Caco-2 (cell line): ENCODE measurements around the gene LDB2. TPM values are rescaled to one million over a fixed set of nuclear protein-coding genes. Genes with fewer than 3 reads are reported as not detected.

Source experiments
- BruUV-seq: library from RNA; stranded (reverse); fragments of 400-500 nt; replicated peaks from 2 replicates; lab custom pipeline; 2021; lab: Mats Ljungman, UMichigan
- CTCF ChIA-PET: fragments of 300-600 bp; sonication (Branson Sonifier 250); formaldehyde crosslinking; loops from one replicate; lab custom pipeline; 2022; ENCODE audit warnings: antibody characterized with exemption; lab: Charles Lee
- POLR2A ChIA-PET: fragments of 300-600 bp; sonication (Branson Sonifier 250); formaldehyde crosslinking; loops from one replicate; lab custom pipeline; 2022; ENCODE audit warnings: antibody characterized with exemption; lab: Charles Lee
- DNase-seq, 2 experiments: peaks; one replicate each; pipeline versions ENCODE4 v3.0.0 to v3.0.0-alpha.2; 2020 to 2022
- H3K27me3 ChIP-seq: replicated peaks from 2 replicates; pipeline ENCODE4 v1.6.0; 2011; ENCODE audit warnings: low read length; ENCODE audit not compliant: control insufficient read depth, insufficient read depth
- H3K36me3 ChIP-seq: 2 replicates; pipeline ENCODE4 v1.5.1; 2011; ENCODE audit warnings: low read length; ENCODE audit not compliant: control insufficient read depth, insufficient read depth
- H3K4me1 ChIP-seq: fragments of 250-450 bp; sonication (Bioruptor Pico); 2 replicates; pipeline ENCODE4 v1.5.1; 2020; ENCODE audit warnings: mild to moderate bottlenecking
- H3K4me3 ChIP-seq: 2 replicates; pipeline ENCODE4 v1.5.1; 2011; ENCODE audit warnings: low read depth, mild to moderate bottlenecking, control low read depth, low read length
- H3K9me3 ChIP-seq: fragments of 250-450 bp; sonication (Bioruptor Pico); 2 replicates; pipeline ENCODE4 v1.5.1; 2020; ENCODE audit warnings: mild to moderate bottlenecking, moderate library complexity
- H3K27ac Mint-ChIP-seq: one replicate; pipeline ENCODE4 v1.8.0; 2022; ENCODE audit warnings: mixed read lengths; ENCODE audit not compliant: unreplicated experiment
- H3K27me3 Mint-ChIP-seq: one replicate; pipeline ENCODE4 v1.8.0; 2022; ENCODE audit warnings: mixed read lengths; ENCODE audit not compliant: insufficient read depth, unreplicated experiment
- H3K36me3 Mint-ChIP-seq: one replicate; pipeline ENCODE4 v1.8.0; 2022; ENCODE audit warnings: mild to moderate bottlenecking, mixed read lengths; ENCODE audit not compliant: insufficient read depth, unreplicated experiment
- H3K4me1 Mint-ChIP-seq: one replicate; pipeline ENCODE4 v1.8.0; 2022; ENCODE audit warnings: low read depth, mixed read lengths; ENCODE audit not compliant: unreplicated experiment
- H3K4me3 Mint-ChIP-seq: one replicate; pipeline ENCODE4 v1.8.0; 2022; ENCODE audit warnings: mild to moderate bottlenecking, moderate library complexity, mixed read lengths; ENCODE audit not compliant: unreplicated experiment
- H3K9me3 Mint-ChIP-seq: one replicate; pipeline ENCODE4 v1.8.0; 2022; ENCODE audit warnings: mixed read lengths; ENCODE audit not compliant: unreplicated experiment
- intact Hi-C: fragments of 100-400 bp; cut with micrococcal nuclease; formaldehyde crosslinking; loops from one replicate; pipeline ENCODE4 v1.10.0; 2022; ENCODE audit not compliant: unreplicated experiment
- total RNA-seq: library from RNA; stranded (reverse); gene quantifications from 2 replicates; pipeline ENCODE4 v1.2.3, GENCODE V29; 2022
- TF ChIP-seq, protein P1 (sequence below), 2 experiments: fragments of 200-600 bp in 1 of 2; IDR thresholded peaks; 1 replicate in 1 of 2; 2 replicates in 1 of 2; pipeline versions ENCODE4 v1.5.1 to v1.8.0; 2011 to 2022; ENCODE audit warnings: antibody characterized with exemption in 1 of 2, control low read depth in 1 of 2, inconsistent platforms in 1 of 2, low read depth in 1 of 2, low read length in 1 of 2, mild to moderate bottlenecking in 1 of 2, moderate library complexity in 1 of 2; ENCODE audit not compliant: insufficient read depth in 1 of 2, severe bottlenecking in 1 of 2, unreplicated experiment in 1 of 2

The LDB2 gene
- total RNA-seq, 1 experiment from 2014 or later, result not detected

DNA sequence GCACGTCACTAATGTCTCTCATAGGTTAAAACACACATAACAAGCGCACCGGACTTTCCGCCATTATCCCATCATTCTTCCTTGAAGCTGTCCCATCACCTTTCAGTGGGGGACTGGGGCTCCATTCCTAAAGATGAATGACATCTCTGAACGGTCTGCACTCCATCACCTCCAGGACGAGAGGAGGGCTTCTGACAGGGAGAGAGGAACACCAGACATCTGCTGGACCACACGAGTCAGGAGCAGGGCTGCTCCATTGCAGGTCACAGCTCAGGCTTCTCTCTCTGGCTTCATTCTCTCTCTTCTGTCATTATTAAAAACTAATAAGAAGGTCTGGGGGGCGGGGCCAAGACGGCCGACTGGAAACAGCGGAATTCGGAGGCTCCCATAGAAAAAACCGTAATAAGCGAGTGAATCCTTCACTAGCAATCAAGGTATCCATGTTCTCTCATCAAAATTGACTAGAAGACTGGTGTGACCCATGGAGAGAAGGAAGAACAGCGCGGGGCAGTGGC is 289.8 kb downstream of the LDB2 start:
- Mint-ChIP-seq H3K4me3 (no peak overlapping the region), H3K27me3 (peaks cover 14% of the 10 kb centered on the region), H3K4me1 (no peaks in the 10 kb centered on the region), H3K27ac (no peak overlapping the region), H3K36me3 (no peaks in the 10 kb centered on the region), H3K9me3 (no peaks in the 10 kb centered on the region)
- TF ChIP-seq, protein P1, sequence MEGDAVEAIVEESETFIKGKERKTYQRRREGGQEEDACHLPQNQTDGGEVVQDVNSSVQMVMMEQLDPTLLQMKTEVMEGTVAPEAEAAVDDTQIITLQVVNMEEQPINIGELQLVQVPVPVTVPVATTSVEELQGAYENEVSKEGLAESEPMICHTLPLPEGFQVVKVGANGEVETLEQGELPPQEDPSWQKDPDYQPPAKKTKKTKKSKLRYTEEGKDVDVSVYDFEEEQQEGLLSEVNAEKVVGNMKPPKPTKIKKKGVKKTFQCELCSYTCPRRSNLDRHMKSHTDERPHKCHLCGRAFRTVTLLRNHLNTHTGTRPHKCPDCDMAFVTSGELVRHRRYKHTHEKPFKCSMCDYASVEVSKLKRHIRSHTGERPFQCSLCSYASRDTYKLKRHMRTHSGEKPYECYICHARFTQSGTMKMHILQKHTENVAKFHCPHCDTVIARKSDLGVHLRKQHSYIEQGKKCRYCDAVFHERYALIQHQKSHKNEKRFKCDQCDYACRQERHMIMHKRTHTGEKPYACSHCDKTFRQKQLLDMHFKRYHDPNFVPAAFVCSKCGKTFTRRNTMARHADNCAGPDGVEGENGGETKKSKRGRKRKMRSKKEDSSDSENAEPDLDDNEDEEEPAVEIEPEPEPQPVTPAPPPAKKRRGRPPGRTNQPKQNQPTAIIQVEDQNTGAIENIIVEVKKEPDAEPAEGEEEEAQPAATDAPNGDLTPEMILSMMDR (IDR thresholded peaks at IDR 0.05; ENCODE audit: insufficient read depth in 1 of 2, low read depth in 1 of 2, low read length in 1 of 2, severe bottlenecking in 1 of 2, unreplicated experiment in 1 of 2), result no peak
- Histone ChIP-seq H3K36me3 (no peaks in the 10 kb centered on the region), H3K4me1 (no peaks in the 10 kb centered on the region), H3K4me3 (no peak overlapping the region), H3K9me3 (no peaks in the 10 kb centered on the region), H3K27me3 (no peaks in the 10 kb centered on the region)
- POLR2A ChIA-PET, result no interaction called here
- intact Hi-C loops, result no loop called here
- BruUV-seq, result no TSS peak
- CTCF ChIA-PET, result no interaction called here
- DNase-seq, result no peak

DNA sequence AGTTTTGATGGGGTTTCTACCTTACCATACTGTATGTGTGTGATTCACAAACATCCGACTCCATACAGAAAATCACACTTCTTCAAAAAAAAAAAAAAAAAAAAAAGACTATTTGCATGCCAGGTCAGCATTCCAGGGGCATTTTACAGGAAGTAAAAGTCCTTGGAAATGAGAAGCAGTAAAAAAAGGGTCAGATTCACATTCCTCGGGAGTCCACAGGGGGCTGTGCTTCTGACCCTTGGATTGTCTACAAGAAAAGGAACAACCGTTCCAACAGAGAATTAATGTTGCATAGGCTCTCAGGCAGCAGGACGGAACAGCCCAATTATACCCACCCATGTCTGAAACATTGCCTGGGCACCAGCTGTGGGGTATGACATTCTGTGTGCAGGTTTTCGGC is 290.3 kb downstream of the LDB2 start:
- no peaks in the 10 kb centered on the region for H3K9me3 ChIP-seq
- Mint-ChIP-seq H3K27ac (no peak overlapping the region), H3K36me3 (no peaks in the 10 kb centered on the region), H3K4me1 (no peaks in the 10 kb centered on the region), H3K9me3 (no peaks in the 10 kb centered on the region), H3K27me3 (peaks cover 14% of the 10 kb centered on the region), H3K4me3 (no peak overlapping the region)
- intact Hi-C loops, result no loop called here
- no peaks in the 10 kb centered on the region for H3K4me1 ChIP-seq
- BruUV-seq, result no TSS peak
- ChIA-PET CTCF (no interaction called here), POLR2A (no interaction called here)
- H3K27me3 ChIP-seq, result no peaks in the 10 kb centered on the region
- DNase-seq, result no peak
- H3K36me3 ChIP-seq, result no peaks in the 10 kb centered on the region
- TF ChIP-seq, protein P1 (IDR thresholded peaks at IDR 0.05; ENCODE audit: insufficient read depth in 1 of 2, low read depth in 1 of 2, low read length in 1 of 2, severe bottlenecking in 1 of 2, unreplicated experiment in 1 of 2), result no peak
- no peak overlapping the region for H3K4me3 ChIP-seq

DNA sequence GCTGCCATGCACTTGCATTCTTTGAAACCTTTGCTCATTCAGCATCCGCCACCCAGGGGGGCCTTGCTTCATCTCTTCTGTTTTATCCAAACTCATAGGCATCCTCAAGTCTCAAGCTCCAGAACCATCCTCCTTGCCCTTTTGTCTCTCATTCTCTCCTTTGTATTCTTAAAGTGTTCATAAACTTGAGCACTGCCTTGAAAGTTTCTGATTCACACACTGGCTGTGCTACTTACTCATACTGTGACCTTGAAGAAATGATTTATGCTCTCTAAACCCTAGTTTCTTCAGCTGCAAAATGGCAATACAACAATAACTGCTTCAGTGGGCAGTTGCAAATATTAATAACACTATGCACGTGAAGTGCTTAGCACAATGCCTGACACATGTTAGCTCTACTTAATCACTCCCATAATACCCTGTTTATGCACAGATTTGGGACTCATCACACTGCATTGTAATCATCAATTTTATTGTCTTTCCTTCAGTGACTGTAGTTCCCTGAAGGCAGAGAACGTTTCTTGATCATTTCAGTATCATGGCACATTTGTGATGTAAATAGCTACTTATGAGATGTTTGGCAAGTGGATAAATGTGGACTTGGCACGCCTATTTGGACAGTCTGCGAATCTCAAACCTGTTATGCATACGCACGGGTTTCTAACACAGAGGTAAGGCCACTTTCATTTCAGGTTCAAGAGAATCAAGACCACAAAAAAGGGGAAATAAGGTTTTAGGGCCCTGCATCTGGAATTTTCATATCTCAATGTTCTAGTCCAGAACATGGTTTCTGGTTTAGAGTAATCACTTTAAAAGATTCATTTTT is 291.0 kb downstream of the LDB2 start:
- CTCF ChIA-PET, result no interaction called here
- peaks cover 14% of the 10 kb centered on the region for H3K27me3 Mint-ChIP-seq

More for the DNA sequence above, 291.0 kb downstream of the LDB2 start:
- Histone ChIP-seq H3K36me3 (no peaks in the 10 kb centered on the region), H3K27me3 (no peaks in the 10 kb centered on the region), H3K4me1 (no peaks in the 10 kb centered on the region), H3K9me3 (no peaks in the 10 kb centered on the region), H3K4me3 (no peak overlapping the region)
- intact Hi-C loops, result no loop called here
- TF ChIP-seq, protein P1 (IDR thresholded peaks at IDR 0.05; ENCODE audit: insufficient read depth in 1 of 2, low read depth in 1 of 2, low read length in 1 of 2, severe bottlenecking in 1 of 2, unreplicated experiment in 1 of 2), result no peak
- no TSS peak for BruUV-seq
- H3K36me3 Mint-ChIP-seq, result no peaks in the 10 kb centered on the region
- DNase-seq, result no peak
- H3K4me1 Mint-ChIP-seq, result no peaks in the 10 kb centered on the region
- H3K4me3 Mint-ChIP-seq, result no peak overlapping the region
- POLR2A ChIA-PET, result no interaction called here
- H3K27ac Mint-ChIP-seq, result no peak overlapping the region
- no peaks in the 10 kb centered on the region for H3K9me3 Mint-ChIP-seq
